CD4-positive, alpha-beta T cell (primary cell): ENCODE results near the gene KLHL5. TPM values are rescaled to one million over a fixed set of nuclear protein-coding genes. Genes with fewer than 3 reads are reported as not detected.

Experiments used
- ATAC-seq: fragments of 200-7000 bp; cut with Tn5 transposase; one replicate; pipeline ENCODE4 v1.10.0; 2022; ENCODE audit warnings: mild to moderate bottlenecking; ENCODE audit not compliant: poor library complexity
- CTCF ChIA-PET: fragments of 350-600 bp; sonication (Branson Sonifier 250); formaldehyde crosslinking; loops from one replicate; lab custom pipeline; 2021; ENCODE audit warnings: antibody characterized with exemption, inconsistent platforms; lab: Charles Lee
- POLR2A ChIA-PET: fragments of 350-600 bp; sonication (Branson Sonifier 250); formaldehyde crosslinking; loops from one replicate; lab custom pipeline; 2021; ENCODE audit warnings: antibody characterized with exemption, inconsistent platforms; lab: Charles Lee
- DNase-seq, 14 experiments: peaks; one replicate each; pipeline ENCODE4 v3.0.0-alpha.2; 2013 to 2020; ENCODE audit warnings: mixed read lengths in 2 of 14
- H3K27ac ChIP-seq, 2 donors: one replicate each; pipeline versions ENCODE4 v1.5.1 to v1.7.0; 2013; ENCODE audit warnings: low read length in 2 of 2, low read depth in 1 of 2, mild to moderate bottlenecking in 1 of 2
- H3K27me3 ChIP-seq, 2 experiments: 1 replicate in 1 of 2; 2 replicates in 1 of 2; pipeline versions ENCODE4 v1.6.1 to v1.7.0; 2013; ENCODE audit warnings: low read length in 2 of 2, control low read depth in 1 of 2, mild to moderate bottlenecking in 1 of 2, moderate library complexity in 1 of 2; ENCODE audit not compliant: insufficient read depth in 2 of 2, control insufficient read depth in 1 of 2
- H3K36me3 ChIP-seq: one replicate; pipeline ENCODE4 v1.6.1; 2013; ENCODE audit warnings: low read length, control low read depth; ENCODE audit not compliant: insufficient read depth
- H3K4me1 ChIP-seq: one replicate; pipeline ENCODE4 v1.6.1; 2013; ENCODE audit warnings: low read length, control low read depth; ENCODE audit not compliant: insufficient read depth
- H3K4me3 ChIP-seq: one replicate; pipeline ENCODE4 v1.5.1; 2013; ENCODE audit warnings: mild to moderate bottlenecking, low read length, moderate library complexity
- H3K9me3 ChIP-seq, 2 experiments: 1 replicate in 1 of 2; 2 replicates in 1 of 2; pipeline versions ENCODE4 v1.6.1 to v1.7.0; 2013; ENCODE audit warnings: low read length in 2 of 2, mild to moderate bottlenecking in 2 of 2, control low read depth in 1 of 2, moderate library complexity in 1 of 2; ENCODE audit not compliant: control insufficient read depth in 1 of 2, insufficient read depth in 1 of 2
- H3K27ac Mint-ChIP-seq: one replicate; pipeline ENCODE4 v1.8.0; 2020; ENCODE audit warnings: mixed read lengths
- H3K27me3 Mint-ChIP-seq: one replicate; pipeline ENCODE4 v1.8.0; 2021; ENCODE audit warnings: mixed read lengths
- H3K36me3 Mint-ChIP-seq: one replicate; pipeline ENCODE4 v1.8.0; 2021; ENCODE audit warnings: low read depth, mixed read lengths
- H3K4me1 Mint-ChIP-seq: one replicate; pipeline ENCODE4 v1.8.0; 2021; ENCODE audit warnings: low read depth, mixed read lengths
- H3K4me3 Mint-ChIP-seq: one replicate; pipeline ENCODE4 v1.8.0; 2020; ENCODE audit warnings: mild to moderate bottlenecking, mixed read lengths
- H3K9me3 Mint-ChIP-seq: one replicate; pipeline ENCODE4 v1.8.0; 2020; ENCODE audit warnings: mixed read lengths
- intact Hi-C, 2 experiments: fragments of 100-400 bp; cut with DNase I in 1 of 2; cut with micrococcal nuclease in 1 of 2; formaldehyde crosslinking; loops; one replicate each; pipeline versions ENCODE4 v1.15.1 to v1.9.0; 2023 to 2025; cut with DNase I, micrococcal nuclease
- total RNA-seq, 174 experiments: library from RNA in 2 of 174; stranded (reverse) in 2 of 174; gene quantifications; one replicate each; pipeline ENCODE4 v1.2.3 and lab custom pipeline; 2021 to 2026
- TF ChIP-seq, protein P1 (sequence below): fragments of 200-600 bp; IDR thresholded peaks from one replicate; pipeline ENCODE4 v1.8.0; 2022; ENCODE audit warnings: antibody characterized with exemption, mild to moderate bottlenecking

Gene KLHL5
- total RNA-seq, 2 experiments from 2014 or later = 17.7 to 18.6 TPM

DNA sequence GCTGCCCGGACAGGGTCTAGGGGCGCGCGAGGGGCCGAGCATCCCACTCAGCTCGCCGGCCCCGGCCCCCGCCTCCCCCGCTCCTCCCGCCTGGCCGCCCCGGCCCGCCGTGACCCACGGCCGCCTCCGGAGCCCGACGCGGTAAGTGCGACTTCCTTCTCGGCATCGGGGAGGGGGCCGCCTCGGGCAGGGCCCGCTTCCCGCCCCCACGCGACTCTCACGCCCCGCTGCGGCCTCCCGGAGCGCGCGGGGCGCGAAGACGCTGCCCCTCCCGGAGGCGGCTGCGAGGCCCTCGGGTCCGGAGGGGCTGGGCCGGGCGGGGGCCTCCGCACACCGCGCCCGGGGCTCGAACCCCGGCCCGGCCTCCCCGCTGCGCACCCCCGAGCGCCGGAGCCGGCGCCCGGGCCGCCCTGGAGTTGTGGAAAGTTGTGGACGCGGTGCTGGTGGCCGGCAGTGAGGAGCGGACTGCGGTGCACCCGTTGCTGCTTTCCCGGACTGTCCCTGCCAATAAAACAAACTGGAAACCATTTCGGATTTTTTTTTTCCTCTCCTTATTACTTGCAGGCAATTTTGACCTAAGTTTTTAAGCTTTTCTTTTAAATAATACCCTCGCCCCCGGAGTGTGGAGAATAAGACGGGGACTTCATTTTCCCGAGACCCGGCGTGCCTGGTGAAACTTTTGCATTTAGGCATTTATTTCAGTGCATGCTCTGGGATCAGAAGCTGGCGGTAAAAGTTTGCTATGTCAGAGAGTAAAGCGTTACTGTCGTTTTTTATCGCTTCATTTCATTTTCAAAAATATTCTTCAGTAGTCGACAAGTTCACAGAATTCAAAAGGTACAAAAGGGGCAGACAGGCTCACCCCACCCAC is 16.8 kb upstream of the KLHL5 start:
- Histone ChIP-seq H3K36me3 (no peaks in the 10 kb centered on the region), H3K4me3 (peak overlapping the region; percentile 72), H3K27ac (peak overlapping the region; percentile 56 to 65), H3K4me1 (peaks cover 36% of the 10 kb centered on the region), H3K27me3 (no peaks in the 10 kb centered on the region), H3K9me3 (no peaks in the 10 kb centered on the region)
- Mint-ChIP-seq H3K36me3 (peaks cover 7% of the 10 kb centered on the region), H3K9me3 (no peaks in the 10 kb centered on the region), H3K27ac (peak overlapping the region; percentile 85), H3K4me1 (peaks cover 54% of the 10 kb centered on the region), H3K27me3 (no peaks in the 10 kb centered on the region), H3K4me3 (peak overlapping the region; percentile 97)
- peak in 10 of 14 experiments; percentile 28 to 79 (median 52) for DNase-seq
- intact Hi-C loops = loop anchor here (1.0 to 10.0 kb wide), 9 partner anchors 13 to 1360 kb away; partner anchors contain the start of genes LIAS (in 1 of the 2), RELL1 (in 1 of the 2), RPL9 (in 1 of the 2) and TMEM156 (in 1 of the 2)
- ChIA-PET CTCF (interaction anchor here (0.8 to 2.0 kb wide), 9 partner anchors 15 to 142 kb away, joined by 3 to 9 read pairs (median 4); no protein-coding TSS in a partner anchor), POLR2A (interaction anchor here (0.6 to 5.8 kb wide), 16 partner anchors 9 to 269 kb away, joined by 3 to 58 read pairs (median 4); partner anchors contain the start of genes TMEM156 and WDR19)
- TF ChIP-seq, protein P1, sequence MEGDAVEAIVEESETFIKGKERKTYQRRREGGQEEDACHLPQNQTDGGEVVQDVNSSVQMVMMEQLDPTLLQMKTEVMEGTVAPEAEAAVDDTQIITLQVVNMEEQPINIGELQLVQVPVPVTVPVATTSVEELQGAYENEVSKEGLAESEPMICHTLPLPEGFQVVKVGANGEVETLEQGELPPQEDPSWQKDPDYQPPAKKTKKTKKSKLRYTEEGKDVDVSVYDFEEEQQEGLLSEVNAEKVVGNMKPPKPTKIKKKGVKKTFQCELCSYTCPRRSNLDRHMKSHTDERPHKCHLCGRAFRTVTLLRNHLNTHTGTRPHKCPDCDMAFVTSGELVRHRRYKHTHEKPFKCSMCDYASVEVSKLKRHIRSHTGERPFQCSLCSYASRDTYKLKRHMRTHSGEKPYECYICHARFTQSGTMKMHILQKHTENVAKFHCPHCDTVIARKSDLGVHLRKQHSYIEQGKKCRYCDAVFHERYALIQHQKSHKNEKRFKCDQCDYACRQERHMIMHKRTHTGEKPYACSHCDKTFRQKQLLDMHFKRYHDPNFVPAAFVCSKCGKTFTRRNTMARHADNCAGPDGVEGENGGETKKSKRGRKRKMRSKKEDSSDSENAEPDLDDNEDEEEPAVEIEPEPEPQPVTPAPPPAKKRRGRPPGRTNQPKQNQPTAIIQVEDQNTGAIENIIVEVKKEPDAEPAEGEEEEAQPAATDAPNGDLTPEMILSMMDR = no peak
- ATAC-seq = peak; percentile 19

DNA sequence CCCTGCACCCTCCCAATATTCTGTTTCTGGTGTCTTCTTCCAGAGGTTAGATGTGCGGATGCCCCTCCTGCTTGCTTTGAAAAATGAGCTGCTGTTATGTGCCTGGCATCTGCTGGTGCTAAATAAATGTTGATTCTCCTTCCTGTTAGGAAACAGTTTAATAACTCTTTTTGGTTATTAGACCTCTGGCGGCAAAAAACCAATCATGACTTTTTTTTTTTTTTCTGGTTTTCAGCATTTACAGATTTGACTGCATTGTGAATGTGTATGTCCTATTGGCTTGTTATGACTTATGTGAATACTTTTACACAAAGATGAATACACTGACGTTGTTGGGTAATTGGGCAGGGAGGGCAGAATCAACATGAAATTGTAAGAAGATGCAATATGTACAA is 16.2 kb upstream of the KLHL5 start:
- Mint-ChIP-seq H3K9me3 (no peaks in the 10 kb centered on the region), H3K36me3 (peaks cover 7% of the 10 kb centered on the region), H3K4me1 (peaks cover 57% of the 10 kb centered on the region), H3K4me3 (peak overlapping the region; percentile 97), H3K27me3 (no peaks in the 10 kb centered on the region), H3K27ac (peak overlapping the region; percentile 85)
- H3K27ac ChIP-seq = peak overlapping the region; percentile 28 to 65
- H3K27me3 ChIP-seq = no peaks in the 10 kb centered on the region
- peak overlapping the region; percentile 72 for H3K4me3 ChIP-seq
- intact Hi-C loops = loop anchor here (1.0 to 10.0 kb wide), 6 partner anchors 51 to 1361 kb away; partner anchors contain the start of genes LIAS (in 1 of the 2), RELL1 (in 1 of the 2), RFC1 (in 1 of the 2) and RPL9 (in 1 of the 2)
- ATAC-seq (peak; percentile 6), DNase-seq (peak in 7 of 14 experiments; percentile 15 to 68 (median 28))
- TF ChIP-seq, protein P1 = no peak
- POLR2A ChIA-PET = interaction anchor here (0.6 to 5.8 kb wide), 12 partner anchors 8 to 268 kb away, joined by 3 to 58 read pairs (median 4); partner anchors contain the start of gene TMEM156
- no peaks in the 10 kb centered on the region for H3K9me3 ChIP-seq
- CTCF ChIA-PET = interaction anchor here (0.8 to 1.6 kb wide), 7 partner anchors 9 to 143 kb away, joined by 3 to 7 read pairs (median 4); no protein-coding TSS in a partner anchor
- peaks cover 36% of the 10 kb centered on the region for H3K4me1 ChIP-seq
- no peaks in the 10 kb centered on the region for H3K36me3 ChIP-seq

DNA sequence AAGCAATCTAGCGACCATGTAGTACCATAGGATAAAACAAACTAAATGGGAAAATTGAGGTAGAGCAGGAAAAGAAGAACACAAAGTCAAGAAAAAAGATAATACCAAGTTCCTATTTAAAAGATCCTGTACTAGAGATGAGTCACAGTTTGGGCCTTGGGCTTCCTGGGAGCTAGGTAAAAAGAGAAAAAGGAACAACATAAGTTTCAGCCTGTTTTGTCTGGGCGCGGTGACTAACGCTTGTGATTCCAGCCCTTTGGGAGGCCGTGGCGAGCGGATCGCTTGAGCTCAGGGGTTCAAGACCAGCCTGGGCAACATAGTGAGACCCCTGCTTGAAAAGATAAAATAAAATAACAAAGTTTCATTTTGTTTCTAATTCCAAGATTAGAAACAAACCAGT is 15.8 kb upstream of the KLHL5 start:
- Mint-ChIP-seq H3K4me3 (peak overlapping the region; percentile 97), H3K4me1 (peaks cover 62% of the 10 kb centered on the region), H3K27ac (peak overlapping the region; percentile 85), H3K27me3 (no peaks in the 10 kb centered on the region), H3K36me3 (peaks cover 7% of the 10 kb centered on the region), H3K9me3 (no peaks in the 10 kb centered on the region)
- Histone ChIP-seq H3K36me3 (no peaks in the 10 kb centered on the region), H3K4me1 (peaks cover 36% of the 10 kb centered on the region), H3K4me3 (peak overlapping the region; percentile 72), H3K27me3 (no peaks in the 10 kb centered on the region), H3K9me3 (no peaks in the 10 kb centered on the region), H3K27ac (peak overlapping the region; percentile 28 to 65)
- CTCF ChIA-PET = interaction anchor here (1.4 to 1.6 kb wide), 4 partner anchors 9 to 89 kb away, joined by 4 to 7 read pairs (median 4); no protein-coding TSS in a partner anchor
- intact Hi-C loops = loop anchor here (2.0 to 10.0 kb wide), 5 partner anchors 51 to 1361 kb away; partner anchors contain the start of genes LIAS (in 1 of the 2), RELL1 (in 1 of the 2), RFC1 (in 1 of the 2) and RPL9 (in 1 of the 2)
- TF ChIP-seq, protein P1 = no peak
- DNase-seq = peak in 5 of 14 experiments; percentile 13 to 65 (median 52)
- ATAC-seq = no peak
- POLR2A ChIA-PET = interaction anchor here (0.6 to 5.8 kb wide), 9 partner anchors 8 to 268 kb away, joined by 3 to 58 read pairs (median 9); partner anchors contain the start of gene TMEM156
